ENCODE data around the gene HOXB3. TPM values are rescaled to one million over a fixed set of nuclear protein-coding genes. Genes with fewer than 3 reads are reported as not detected.

The HOXB3 gene
- total RNA-seq, 4 donors from 2014 or later: 1.3 to 5.5 (median 2.2) TPM

DNA sequence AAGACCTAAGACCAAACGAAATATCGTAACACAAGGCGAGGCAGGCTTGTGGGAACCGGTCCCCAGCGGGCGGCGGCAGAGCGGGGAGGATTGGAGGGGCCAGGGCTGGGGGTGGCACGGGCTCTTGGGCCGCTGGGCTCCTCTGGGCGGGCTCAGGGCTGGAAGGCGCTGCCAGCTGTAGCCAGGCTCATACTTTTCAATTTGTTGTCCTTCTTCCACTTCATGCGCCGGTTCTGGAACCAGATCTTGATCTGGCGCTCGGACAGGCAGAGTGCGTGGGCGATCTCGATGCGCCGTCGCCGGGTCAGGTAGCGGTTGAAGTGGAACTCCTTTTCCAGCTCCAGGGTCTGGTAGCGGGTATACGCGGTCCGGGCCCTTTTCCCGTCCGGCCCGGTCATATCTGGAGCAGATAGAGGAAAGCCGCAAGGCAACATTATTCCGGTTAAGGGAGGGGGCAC is 2.0 kb upstream of the HOXB3 start:
- DNase-seq: no peak
- in situ Hi-C loops (cut with MboI; ENCODE audit: low sequenced_read_pairs in 4 of 4): loop anchor here in 3 of 4 donors (10.0 kb wide), 2 partner anchors 247 to 257 kb away; no protein-coding TSS in a partner anchor
- no peak overlapping the region for H3K4me3 ChIP-seq
- peaks cover 51 to 84% (median 69%) of the 10 kb centered on the region in 3 donors for H3K27me3 ChIP-seq
- H3K4me1 ChIP-seq: peaks cover 3 to 14% of the 10 kb centered on the region in 2 donors
- no peaks in the 10 kb centered on the region for H3K36me3 ChIP-seq
- H3K9me3 ChIP-seq: no peaks in the 10 kb centered on the region
- TF ChIP-seq POLR2A (IDR thresholded peaks at IDR 0.05) (no peak), CTCF (IDR thresholded peaks at IDR 0.05 in 4 of 5, conservative IDR thresholded peaks at IDR 0.05 in 1 of 5) (no peak)
- intact Hi-C loops (cut with DNase I; ENCODE audit: low total_unique reads): loop anchor here (5.0 kb wide), 1 partner anchor 240 kb away; no protein-coding TSS in a partner anchor
- H3K27ac ChIP-seq: no peak overlapping the region
- no peak for ATAC-seq

DNA sequence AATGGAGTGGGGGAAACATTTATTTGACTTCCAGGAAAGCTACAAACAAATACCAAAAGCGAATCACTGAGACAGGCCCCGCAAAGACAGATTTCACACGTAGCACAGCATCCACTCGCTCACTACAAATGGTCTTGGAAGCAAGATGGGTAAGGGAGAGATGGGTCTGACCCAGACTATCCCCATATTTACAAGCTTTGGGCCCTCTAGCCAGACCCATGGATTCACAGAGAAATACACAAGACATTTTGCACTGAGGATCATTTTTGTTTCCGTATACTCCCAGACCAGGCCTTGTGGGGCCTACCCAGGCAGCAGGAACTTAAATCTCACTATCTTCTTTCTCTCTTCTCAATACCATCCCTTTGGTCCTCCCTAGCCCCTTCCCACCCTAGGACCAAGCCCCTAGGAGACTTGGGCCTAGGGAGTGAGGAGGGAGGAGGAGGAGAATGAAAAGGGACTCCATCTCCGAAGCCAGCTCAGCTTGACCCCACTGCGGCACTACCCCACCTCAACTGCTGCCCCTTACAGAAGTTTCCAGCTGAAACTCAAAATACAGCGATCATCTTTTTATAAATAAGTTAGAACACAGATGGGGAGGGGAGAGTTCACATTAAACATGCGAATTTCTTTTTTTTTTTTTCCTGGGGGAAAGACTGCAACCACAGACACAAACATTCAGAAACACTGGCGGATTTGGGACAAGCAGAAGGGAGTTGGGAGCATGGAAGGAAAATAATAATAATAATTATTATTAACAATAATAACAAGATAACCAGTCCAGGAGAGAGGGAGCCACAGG is 1.4 kb upstream of the HOXB3 start:
- H3K4me1 ChIP-seq: peaks cover 3 to 14% of the 10 kb centered on the region in 2 donors
- intact Hi-C loops (cut with DNase I; ENCODE audit: low total_unique reads) (loop anchor here (5.0 kb wide), 1 partner anchor 239 kb away; no protein-coding TSS in a partner anchor), in situ Hi-C loops (cut with MboI; ENCODE audit: low sequenced_read_pairs in 4 of 4) (loop anchor here in 3 of 4 donors (10.0 kb wide), 2 partner anchors 247 to 257 kb away; no protein-coding TSS in a partner anchor)
- TF ChIP-seq POLR2A (IDR thresholded peaks at IDR 0.05) (no peak), CTCF (IDR thresholded peaks at IDR 0.05 in 4 of 5, conservative IDR thresholded peaks at IDR 0.05 in 1 of 5) (no peak)
- no peak overlapping the region for H3K27ac ChIP-seq
- ATAC-seq (no peak), DNase-seq (no peak)
- H3K27me3 ChIP-seq: peaks cover 50 to 84% (median 69%) of the 10 kb centered on the region in 3 donors
- no peaks in the 10 kb centered on the region for H3K9me3 ChIP-seq
- no peak overlapping the region for H3K4me3 ChIP-seq
- no peaks in the 10 kb centered on the region for H3K36me3 ChIP-seq

DNA sequence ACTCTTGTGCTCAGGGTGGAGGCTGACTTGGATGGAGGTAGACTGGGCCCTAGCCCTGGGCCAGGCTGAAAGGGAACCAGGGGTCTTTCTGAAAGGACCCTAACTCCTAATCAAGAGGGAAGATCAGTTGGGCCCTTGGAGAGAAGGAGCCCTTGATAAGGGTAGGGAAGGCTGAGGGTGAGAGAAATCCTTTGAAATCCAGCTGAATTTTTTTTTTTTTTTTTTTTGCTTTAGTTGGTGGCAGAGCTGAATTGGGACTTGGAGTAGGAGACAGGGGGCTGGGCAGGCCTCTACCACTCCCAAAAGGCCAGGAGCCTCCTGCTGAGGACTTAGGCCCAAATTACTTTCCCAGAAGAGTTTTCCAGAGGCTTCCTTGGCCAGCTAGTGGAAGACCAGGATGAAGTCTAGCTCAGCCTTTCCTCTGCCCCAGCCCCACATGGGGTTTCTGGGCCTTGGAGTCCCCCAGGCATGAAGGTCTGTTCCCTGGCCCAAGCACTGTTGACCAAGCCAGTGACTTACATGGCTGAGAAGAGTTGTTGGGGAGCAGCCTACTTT is 643 bp upstream of the HOXB3 start:
- peaks cover 50 to 84% (median 69%) of the 10 kb centered on the region in 3 donors for H3K27me3 ChIP-seq
- DNase-seq (no peak), ATAC-seq (no peak)
- no peak overlapping the region for H3K4me3 ChIP-seq
- TF ChIP-seq POLR2A (IDR thresholded peaks at IDR 0.05): no peak
- no peak for TF ChIP-seq CTCF (IDR thresholded peaks at IDR 0.05 in 4 of 5, conservative IDR thresholded peaks at IDR 0.05 in 1 of 5)
- intact Hi-C loops (cut with DNase I; ENCODE audit: low total_unique reads): loop anchor here (5.0 kb wide), 1 partner anchor 238 kb away; no protein-coding TSS in a partner anchor
- no peak overlapping the region for H3K27ac ChIP-seq
- H3K36me3 ChIP-seq: no peaks in the 10 kb centered on the region
- in situ Hi-C loops (cut with MboI; ENCODE audit: low sequenced_read_pairs in 4 of 4): loop anchor here in 3 of 4 donors (10.0 kb wide), 2 partner anchors 246 to 256 kb away; no protein-coding TSS in a partner anchor
- no peaks in the 10 kb centered on the region for H3K9me3 ChIP-seq
- peaks cover 7 to 14% of the 10 kb centered on the region in 2 donors for H3K4me1 ChIP-seq

DNA sequence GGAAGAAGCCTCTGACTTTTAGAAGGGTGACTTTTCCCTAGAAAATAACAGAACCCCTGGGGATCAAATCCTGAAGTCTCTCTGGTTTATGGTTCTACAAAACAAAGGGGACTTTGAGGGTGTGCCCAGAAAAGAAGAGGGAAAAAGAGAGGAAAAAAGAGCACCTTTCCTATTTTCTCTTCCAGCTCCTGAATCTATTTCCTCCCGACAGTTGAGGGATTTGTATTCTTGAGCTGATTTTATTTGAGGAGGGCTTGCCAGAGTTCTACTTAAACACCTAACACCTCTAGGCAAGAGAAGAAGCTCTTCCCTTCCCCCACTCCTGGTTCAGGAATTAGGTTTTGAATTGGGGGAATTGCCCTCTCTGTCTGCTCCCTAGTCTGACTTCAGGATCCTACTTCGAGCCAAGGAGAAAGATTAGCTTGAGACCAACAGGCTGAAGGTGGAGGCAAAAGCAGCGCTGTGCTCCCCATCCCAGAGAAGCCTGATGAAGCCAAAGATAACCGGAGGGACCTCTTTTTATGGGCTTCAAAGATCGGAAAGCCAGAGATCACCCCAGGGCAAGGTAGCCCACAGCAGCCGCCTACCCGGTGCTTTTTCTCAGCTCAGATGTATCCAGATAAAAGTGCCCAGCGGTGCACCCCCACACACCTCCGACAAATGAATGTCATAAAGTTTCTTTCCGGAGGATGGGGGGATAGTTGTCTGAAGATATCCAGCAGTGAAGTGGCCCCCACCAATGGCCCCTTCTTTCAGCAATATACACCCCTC is 796 bp downstream of the HOXB3 start:
- Histone ChIP-seq H3K36me3 (no peaks in the 10 kb centered on the region), H3K9me3 (no peaks in the 10 kb centered on the region), H3K4me3 (no peak overlapping the region), H3K27ac (no peak overlapping the region), H3K27me3 (peaks cover 40 to 72% (median 56%) of the 10 kb centered on the region in 3 donors), H3K4me1 (peaks cover 9 to 23% of the 10 kb centered on the region in 2 donors)
- no peak for DNase-seq
- no peak for ATAC-seq
- TF ChIP-seq CTCF (IDR thresholded peaks at IDR 0.05 in 4 of 5, conservative IDR thresholded peaks at IDR 0.05 in 1 of 5): no peak
- TF ChIP-seq POLR2A (IDR thresholded peaks at IDR 0.05): no peak
- in situ Hi-C loops (cut with MboI; ENCODE audit: low sequenced_read_pairs in 4 of 4) (no loop called here), intact Hi-C loops (cut with DNase I; ENCODE audit: low total_unique reads) (no loop called here)

All from gastrocnemius medialis (tissue), 4 donors.